HFF-Myc (cell line): ENCODE measurements around the gene MED25.

ENCODE experiments used
- DNase-seq: peaks from one replicate; pipeline ENCODE4 v3.0.0-alpha.2; 2011; ENCODE audit warnings: low read depth; ENCODE audit errors: extremely low read depth
- H3K4me3 ChIP-seq: replicated peaks from 2 replicates; pipeline ENCODE4 v1.5.1; 2011; ENCODE audit warnings: low read depth, mild to moderate bottlenecking, control low read depth, low read length
- CTCF ChIP-seq: IDR thresholded peaks from 2 replicates; pipeline ENCODE4 v1.5.1; 2012; ENCODE audit warnings: mild to moderate bottlenecking, low read depth, low read length, control low read depth; ENCODE audit errors: missing control alignments

The MED25 gene

GRCh38 chr19:49856574-49857021 lies 38.5 kb downstream of the MED25 start:
- no peak overlapping the region for H3K4me3 ChIP-seq
- DNase-seq = no peak
- no peak for TF ChIP-seq CTCF

DNA sequence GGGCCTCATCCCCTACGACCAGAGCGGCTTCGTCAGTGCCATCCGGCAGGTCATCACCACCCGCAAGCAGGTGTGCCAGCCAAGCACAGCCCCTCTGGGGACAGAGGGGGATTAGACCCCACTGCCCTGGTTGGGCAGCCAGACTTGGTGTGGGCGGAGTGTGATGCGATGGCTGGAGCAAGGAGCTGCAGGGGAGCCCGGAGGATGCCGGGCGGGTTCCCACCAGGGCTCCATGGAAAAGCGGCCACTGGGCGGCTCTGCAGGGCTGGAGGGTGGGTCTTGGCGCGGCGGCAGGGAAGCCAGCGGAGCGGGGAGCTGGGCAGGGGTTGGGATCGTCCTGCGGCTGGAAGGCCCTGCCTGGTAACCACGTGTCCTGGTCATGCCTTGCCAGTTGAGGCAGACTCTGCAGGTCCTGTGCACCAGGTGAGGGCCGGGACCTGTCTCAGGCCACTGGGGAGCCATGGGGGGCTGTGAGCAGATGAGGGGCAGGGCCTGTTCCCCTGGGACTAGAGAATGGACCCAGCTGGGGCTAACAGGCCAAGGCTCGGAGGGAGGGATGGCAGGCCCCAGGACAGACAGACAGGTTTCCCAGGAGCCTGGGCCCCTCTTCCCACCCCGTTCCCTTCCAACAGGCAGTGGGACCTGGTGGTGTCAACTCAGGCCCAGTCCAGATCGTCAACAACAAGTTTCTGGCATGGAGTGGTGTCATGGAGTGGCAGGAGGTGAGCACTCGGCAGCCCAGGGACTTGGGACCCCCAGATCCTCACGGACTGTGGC lies 39.2 kb downstream of the MED25 start:
- no peak for TF ChIP-seq CTCF
- no peak for DNase-seq

DNA sequence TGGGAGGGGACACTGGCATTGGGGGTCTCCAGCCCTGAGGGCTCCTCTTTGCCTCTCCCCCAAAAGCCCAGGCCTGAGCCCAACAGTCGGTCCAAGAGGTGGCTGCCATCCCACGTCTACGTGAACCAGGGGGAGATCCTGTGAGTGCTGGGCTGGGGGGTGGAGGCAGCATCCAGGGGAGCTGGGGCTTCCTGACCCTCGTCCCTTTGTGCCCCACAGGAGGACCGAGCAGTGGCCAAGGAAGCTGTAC lies 39.7 kb downstream of the MED25 start:
- no peak overlapping the region for H3K4me3 ChIP-seq
- no peak for TF ChIP-seq CTCF
- no peak for DNase-seq

More for the DNA sequence above, 39.2 kb downstream of the MED25 start:
- no peak overlapping the region for H3K4me3 ChIP-seq

- no peak for DNase-seq
- no peak for TF ChIP-seq CTCF
- no peak overlapping the region for H3K4me3 ChIP-seq
Observed at GRCh38 chr19:49858088-49858985, 40.2 kb downstream of the MED25 start.

DNA sequence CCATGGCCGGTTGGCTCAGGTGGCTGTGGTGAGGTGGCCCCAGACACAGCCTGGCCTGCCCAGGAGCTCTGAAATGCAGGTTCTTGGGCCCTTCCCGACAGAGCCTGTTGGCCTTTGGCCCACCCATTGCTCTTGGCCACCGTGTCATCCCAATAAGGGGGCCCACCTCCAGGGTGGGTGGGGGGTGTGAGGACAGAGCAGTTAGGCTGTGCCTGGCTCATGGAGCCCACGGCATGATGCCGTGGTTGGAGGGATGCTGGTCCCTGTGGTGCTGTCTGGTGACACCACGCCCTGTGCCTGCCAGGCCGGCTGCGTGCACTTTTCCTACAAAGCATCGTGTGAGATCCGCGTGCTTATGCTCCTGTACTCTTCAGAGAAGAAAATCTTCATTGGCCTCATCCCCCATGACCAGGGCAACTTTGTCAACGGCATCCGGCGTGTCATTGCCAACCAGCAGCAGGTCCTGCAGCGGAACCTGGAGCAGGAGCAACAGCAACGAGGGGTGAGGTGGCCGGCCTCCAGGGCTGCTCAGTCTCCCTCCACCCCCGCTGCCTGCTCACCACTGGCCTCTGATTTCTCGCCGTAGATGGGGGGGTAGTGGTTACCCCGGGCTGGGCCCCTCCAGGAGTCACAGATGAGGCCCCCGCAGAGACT lies 41.7 kb downstream of the MED25 start:
- no peak for TF ChIP-seq CTCF
- H3K4me3 ChIP-seq = no peak overlapping the region
- DNase-seq = no peak

GRCh38 chr19:49860336-49861102 lies 42.4 kb downstream of the MED25 start:
- no peak for TF ChIP-seq CTCF
- no peak overlapping the region for H3K4me3 ChIP-seq
- no peak for DNase-seq
